Activated naive CD8-positive, alpha-beta T cell treated with anti-CD3 and anti-CD28 coated beads, Interleukin-2, amount 50 U/mL, for 16 hours (primary cell): Measurements from ENCODE around the gene CXCL10.

Source experiments
- DNase-seq: peaks from one replicate; pipeline ENCODE4 v3.0.0-alpha.2; 2020; ENCODE audit warnings: low read depth, low spot score

CXCL10 gene

DNA sequence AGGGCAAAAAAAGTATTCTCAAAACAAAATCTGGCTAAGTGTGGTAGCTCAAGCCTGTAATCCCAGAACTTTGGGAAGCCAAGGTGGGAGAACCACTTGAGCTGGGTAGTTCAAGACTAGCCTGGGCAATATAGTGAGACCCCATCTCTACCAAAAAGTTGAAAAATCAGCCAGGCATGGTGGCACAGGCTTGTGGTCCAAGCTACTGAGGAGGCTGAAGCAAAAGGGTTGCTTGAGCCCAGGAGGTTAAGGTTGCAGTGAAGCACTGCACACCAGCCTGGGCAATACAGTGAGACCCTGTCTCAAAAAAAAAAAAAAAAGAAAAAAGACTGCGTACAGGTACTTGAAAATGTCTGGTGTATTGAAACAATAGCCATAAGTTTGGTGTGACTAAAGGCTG is 30.8 kb downstream of the CXCL10 start:
- no peak for DNase-seq

DNA sequence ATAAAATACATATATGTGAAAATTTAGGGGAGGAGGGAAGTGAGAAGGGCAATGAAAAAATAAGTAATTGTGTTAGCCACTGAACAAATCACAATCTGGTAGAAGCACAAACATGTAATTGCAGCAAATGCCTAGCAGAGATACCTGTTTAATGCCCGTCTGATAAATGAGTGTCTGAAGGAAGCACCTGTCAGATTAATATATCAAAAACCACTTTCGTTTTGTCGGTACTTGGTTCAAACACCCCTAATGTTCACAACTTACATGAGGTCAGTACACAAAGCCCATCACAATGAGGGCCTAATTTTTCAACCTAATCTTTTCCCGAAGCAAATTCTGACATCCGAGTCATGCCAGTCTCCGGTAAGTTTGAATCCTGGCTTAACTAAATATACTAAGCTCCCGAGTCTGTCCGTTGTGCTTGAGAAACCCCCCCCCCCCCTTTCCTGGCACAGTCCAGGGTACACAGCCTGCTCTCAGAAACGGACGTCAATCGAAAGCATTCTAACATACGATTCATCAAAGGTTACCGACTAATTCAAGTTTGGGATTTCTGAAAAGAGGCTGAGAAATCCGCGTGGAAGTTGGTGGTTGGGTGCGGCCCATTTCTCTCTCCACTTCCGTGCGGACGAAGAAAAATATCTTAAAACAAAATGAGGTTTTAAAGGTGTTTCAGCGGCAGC is 33.3 kb downstream of the CXCL10 start:
- DNase-seq = no peak

DNA sequence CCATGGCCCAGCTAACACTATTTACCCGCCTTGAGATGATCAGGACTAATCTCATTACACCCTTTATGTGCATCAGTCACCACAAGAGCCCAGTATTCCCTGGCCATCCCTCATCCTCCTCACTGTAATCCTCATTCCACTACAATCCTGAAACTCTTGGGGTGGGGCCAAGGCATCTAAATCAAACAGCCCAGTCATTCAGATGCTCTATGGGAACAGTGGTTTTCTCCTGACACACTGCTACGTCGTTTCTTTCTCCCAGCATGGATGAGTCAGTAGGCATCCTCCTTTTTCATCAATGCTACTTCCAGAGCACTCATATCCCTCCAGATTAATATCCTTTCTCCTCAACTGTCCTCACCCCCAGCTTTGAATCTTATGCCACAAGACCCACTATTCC is 38.2 kb downstream of the CXCL10 start:
- DNase-seq = no peak

DNA sequence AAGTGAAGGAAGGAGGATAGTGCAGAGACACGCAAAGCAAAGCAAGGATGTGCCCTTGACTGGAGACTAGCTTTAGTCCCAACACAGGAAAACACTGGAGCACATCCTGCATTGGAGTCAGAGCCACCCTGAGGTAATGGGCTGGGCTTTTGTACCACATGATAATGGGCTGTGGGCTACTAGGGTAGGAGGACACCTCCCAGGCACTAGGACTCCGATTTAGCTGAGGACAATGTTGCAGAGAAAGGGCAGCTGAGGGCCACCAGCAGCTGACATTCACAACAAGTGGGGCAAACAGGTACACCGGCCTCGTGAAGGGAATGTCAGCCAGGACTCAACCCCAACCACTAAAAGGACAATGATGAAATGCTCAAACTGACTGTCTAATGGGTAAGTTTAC is 42.7 kb downstream of the CXCL10 start:
- no peak for DNase-seq

DNA sequence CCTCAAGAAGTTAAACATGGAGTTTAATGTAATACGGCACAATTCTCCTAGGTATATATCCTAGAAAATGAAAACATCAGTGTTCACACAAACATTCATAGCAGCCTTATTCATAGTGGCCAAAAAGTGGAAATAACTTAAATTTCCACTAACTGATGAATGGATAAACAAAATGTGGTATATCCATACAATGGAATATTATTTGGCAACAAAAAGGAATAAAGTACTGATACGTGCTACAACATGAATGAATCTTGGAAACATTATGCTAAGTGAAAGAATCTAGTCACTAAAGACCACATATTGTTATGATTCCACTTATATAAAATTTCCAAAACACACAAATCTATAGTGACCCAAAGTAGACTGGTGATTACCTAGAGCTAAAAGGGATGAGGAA is 47.1 kb downstream of the CXCL10 start:
- DNase-seq = no peak

DNA sequence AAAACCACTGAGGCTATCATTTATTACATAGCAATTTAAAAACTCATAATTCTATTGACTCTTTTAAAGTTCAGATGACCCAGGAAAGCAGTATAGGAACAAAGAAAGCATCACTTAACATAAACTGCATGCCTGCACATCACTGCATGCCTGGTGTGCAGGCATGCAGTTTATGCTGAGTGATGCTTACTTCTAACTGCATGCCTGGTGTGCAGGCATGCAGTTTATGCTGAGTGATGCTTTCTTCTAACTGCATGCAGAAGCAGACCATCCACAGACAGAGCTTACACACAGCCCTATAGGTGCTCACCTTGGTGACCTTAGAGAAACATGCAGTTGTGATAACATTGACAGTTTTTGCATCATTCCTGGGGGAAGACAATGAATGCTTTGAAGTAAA is 49.5 kb downstream of the CXCL10 start:
- DNase-seq = no peak
